ENCODE results near the gene DPP7.
"Not testable (repeated sequence)": the region's sequence is repeated elsewhere in the genome, so short reads cannot be mapped to it uniquely, and the experiment has no call there.

Gene DPP7

GRCh38 chr9:137123468-137123837 is 8.9 kb upstream of the DPP7 start:
- no peak for TF ChIP-seq CTCF (conservative IDR thresholded peaks at IDR 0.05)
- peak overlapping the region; percentile 44; the same call in 1 of the 2 replicates for H3K27ac ChIP-seq

GRCh38 chr9:137122796-137123467 is 8.4 kb upstream of the DPP7 start:
- peak overlapping the region; percentile 44 for H3K27ac ChIP-seq

GRCh38 chr9:137121927-137122795 is 7.6 kb upstream of the DPP7 start:
- peak overlapping the region; percentile 2 for H3K27ac ChIP-seq

GRCh38 chr9:137118092-137118603 is 3.6 kb upstream of the DPP7 start:
- H3K27ac ChIP-seq: not testable (repeated sequence)

- no peak for TF ChIP-seq CTCF (conservative IDR thresholded peaks at IDR 0.05)
- no peak overlapping the region for H3K27ac ChIP-seq
These were observed 2.8 kb upstream of the DPP7 start for GRCh38 chr9:137117269-137117731.

GRCh38 chr9:137116728-137117127 is 2.2 kb upstream of the DPP7 start:
- no peak for TF ChIP-seq CTCF (conservative IDR thresholded peaks at IDR 0.05)
- H3K27ac ChIP-seq: no peak overlapping the region

GRCh38 chr9:137116027-137116507 is 1.5 kb upstream of the DPP7 start:
- H3K27ac ChIP-seq: peak overlapping the region; percentile 91
- TF ChIP-seq CTCF (conservative IDR thresholded peaks at IDR 0.05): no peak

GRCh38 chr9:137115394-137116026 is 977 bp upstream of the DPP7 start:
- H3K27ac ChIP-seq: peak overlapping the region; percentile 91
- no peak for TF ChIP-seq CTCF (conservative IDR thresholded peaks at IDR 0.05)

All from VCaP (cell line).